HG03196 (cell line): ENCODE results near the gene CLDN2.
"Not testable (repeated sequence)": the region's sequence is repeated elsewhere in the genome, so short reads cannot be mapped to it uniquely, and the experiment has no call there.

Source experiments
- ATAC-seq: cut with Tn5 transposase; IDR thresholded peaks from one replicate; pipeline ENCODE4 v1.9.1; 2021; ENCODE audit not compliant: unreplicated experiment

The CLDN2 gene

GRCh38 chrX:106957856-106958255 lies 37.7 kb downstream of the CLDN2 start:
- no peak for ATAC-seq

GRCh38 chrX:106959901-106960300 lies 39.7 kb downstream of the CLDN2 start:
- no peak for ATAC-seq

- no peak for ATAC-seq
Measured at GRCh38 chrX:106963111-106963510, 42.9 kb downstream of the CLDN2 start.

- no peak for ATAC-seq
Measured at GRCh38 chrX:106964290-106964689, 44.1 kb downstream of the CLDN2 start.

GRCh38 chrX:106966547-106966946 lies 46.3 kb downstream of the CLDN2 start:
- not testable (repeated sequence) for ATAC-seq

- ATAC-seq, result no peak
Measured at GRCh38 chrX:106972896-106973295, 52.7 kb downstream of the CLDN2 start.

- ATAC-seq, result no peak
Measured at GRCh38 chrX:106973433-106974149, 53.4 kb downstream of the CLDN2 start.

GRCh38 chrX:106976416-106976815 lies 56.2 kb downstream of the CLDN2 start:
- no peak for ATAC-seq
